OCI-LY3 (cell line): ENCODE results near the gene RERE.

ENCODE experiments used
- H2AFZ ChIP-seq: fragments of 200-600, 300-600 bp; shearing (Covaris generic); 2 replicates; pipeline ENCODE4 v1.6.0; 2014; ENCODE audit warnings: antibody characterized with exemption, low read depth, low read length
- H3K27ac ChIP-seq: fragments of 200-600, 300-600 bp; sonication (generic); 2 replicates; pipeline ENCODE4 v1.5.1; 2014; ENCODE audit warnings: mild to moderate bottlenecking, low read length, moderate library complexity, mixed read lengths
- H3K27me3 ChIP-seq: fragments of 200-600, 300-600 bp; sonication (generic); 2 replicates; pipeline ENCODE4 v1.6.1; 2014; ENCODE audit warnings: low read depth, low read length, mixed read lengths
- H3K36me3 ChIP-seq: fragments of 200-600, 300-600 bp; sonication (generic); replicated peaks from 2 replicates; pipeline ENCODE3; 2014; ENCODE audit warnings: low read depth, low read length, mixed read lengths
- H3K4me1 ChIP-seq: fragments of 300-600, 200-600 bp; sonication (generic); 2 replicates; pipeline ENCODE4 v1.6.1; 2014; ENCODE audit warnings: low read length, mixed read lengths
- H3K4me2 ChIP-seq: fragments of 200-600, 300-600 bp; sonication (generic); 2 replicates; pipeline ENCODE4 v1.6.1; 2014; ENCODE audit warnings: low read length, mixed read lengths
- H3K4me3 ChIP-seq: fragments of 300-600, 200-600 bp; sonication (generic); 2 replicates; pipeline ENCODE4 v1.5.1; 2014; ENCODE audit warnings: antibody characterized with exemption, mild to moderate bottlenecking, low read length, moderate library complexity
- H3K79me2 ChIP-seq: fragments of 300-600, 200-600 bp; shearing (Covaris generic); 2 replicates; pipeline ENCODE4 v1.6.1; 2014; ENCODE audit warnings: mild to moderate bottlenecking, low read length, mixed read lengths
- H3K9ac ChIP-seq: fragments of 300-600, 200-600 bp; shearing (Covaris generic); 2 replicates; pipeline ENCODE4 v1.6.0; 2014; ENCODE audit warnings: mild to moderate bottlenecking, low read length, moderate library complexity
- H3K9me3 ChIP-seq: fragments of 200-600, 300-600 bp; shearing (Covaris generic); 2 replicates; pipeline ENCODE4 v1.6.1; 2014; ENCODE audit warnings: low read length, mixed read lengths; ENCODE audit not compliant: insufficient read depth
- H4K20me1 ChIP-seq: fragments of 200-600, 300-600 bp; sonication (generic); 2 replicates; pipeline ENCODE4 v1.6.1; 2016; ENCODE audit warnings: low read length, mixed read lengths; ENCODE audit not compliant: insufficient read depth
- CTCF ChIP-seq: fragments of 200-600, 300-600 bp; sonication (generic); IDR thresholded peaks from 2 replicates; pipeline ENCODE4 v1.5.1; 2014; ENCODE audit warnings: antibody characterized with exemption, low read length, low read depth
- EZH2phosphoT487 ChIP-seq: fragments of 200-600 bp; shearing (Covaris generic); IDR thresholded peaks from 2 replicates; pipeline ENCODE4 v1.6.1; 2018; ENCODE audit warnings: antibody characterized with exemption, mixed run types, low read depth

RERE gene

DNA sequence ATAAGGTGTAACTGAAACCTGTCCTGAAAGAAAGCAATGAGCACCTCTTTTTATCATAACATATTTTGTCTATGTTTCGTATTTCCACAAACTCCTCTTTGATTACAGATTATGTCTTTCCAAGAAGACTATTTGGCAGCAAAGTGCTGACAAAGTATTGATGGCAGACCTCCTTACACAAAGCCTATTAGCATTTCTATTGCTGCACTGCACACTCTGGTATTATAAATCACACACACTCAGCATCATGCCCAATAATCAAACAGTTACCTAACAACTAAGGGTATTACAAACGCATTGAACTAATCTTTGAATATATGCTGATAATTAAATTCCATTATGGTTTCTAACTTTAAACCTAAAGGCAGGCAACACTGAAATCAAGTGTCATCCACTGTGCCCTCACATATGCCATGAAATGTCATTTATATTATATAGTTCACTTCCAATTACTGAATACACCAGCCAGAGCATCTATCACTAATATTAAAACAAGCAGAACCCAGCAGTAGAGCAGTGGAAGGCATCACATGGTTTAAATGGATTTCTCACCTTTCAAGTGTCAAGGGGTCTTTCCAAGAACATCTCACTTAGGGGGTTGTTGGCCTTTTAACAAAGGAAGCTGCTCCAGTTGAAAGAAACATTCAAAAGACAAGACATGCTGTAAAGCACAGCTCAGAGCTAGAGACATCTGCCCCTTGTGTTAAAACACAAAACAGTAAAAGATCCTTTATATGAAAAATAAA lies 239.1 kb downstream of the RERE start:
- H3K4me1 ChIP-seq = 0 out of 2 replicates have a peak, but pooled peaks cover 4% of the 10 kb centered on the region
- H3K27me3 ChIP-seq = no peaks in the 10 kb centered on the region
- H3K4me3 ChIP-seq = no peak overlapping the region
- H3K4me2 ChIP-seq = no peak overlapping the region
- no peaks in the 10 kb centered on the region for H4K20me1 ChIP-seq
- H3K27ac ChIP-seq = no peak overlapping the region
- no peak overlapping the region for H3K9ac ChIP-seq
- TF ChIP-seq EZH2phosphoT487 (no peak), CTCF (no peak)
- H3K9me3 ChIP-seq = no peaks in the 10 kb centered on the region
- H3K79me2 ChIP-seq = no peaks in the 10 kb centered on the region
- H3K36me3 ChIP-seq = no peaks in the 10 kb centered on the region
- no peak overlapping the region for H2AFZ ChIP-seq

DNA sequence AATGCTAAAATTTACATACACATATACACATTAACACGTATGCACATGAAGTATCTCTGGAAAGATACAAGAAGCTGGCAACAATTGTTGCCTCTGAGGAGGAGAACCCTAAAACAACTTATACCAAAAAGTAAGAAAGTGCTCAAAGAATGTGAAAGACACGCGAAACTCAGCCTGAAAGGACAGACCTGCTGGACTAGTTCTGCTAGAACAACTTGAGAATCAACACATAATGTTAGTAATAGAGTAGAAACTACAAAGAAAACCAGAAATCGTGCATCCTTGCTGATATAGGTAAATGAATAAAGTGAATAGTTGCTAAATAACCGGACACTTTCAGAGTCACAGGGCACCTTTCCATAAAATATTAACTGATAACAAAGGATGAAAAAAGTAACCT lies 242.5 kb downstream of the RERE start:
- Histone ChIP-seq H3K27me3 (no peaks in the 10 kb centered on the region), H3K9me3 (no peaks in the 10 kb centered on the region), H3K27ac (no peak overlapping the region), H3K9ac (no peak overlapping the region), H3K79me2 (no peaks in the 10 kb centered on the region), H2AFZ (no peak overlapping the region), H3K4me2 (no peak overlapping the region), H4K20me1 (no peaks in the 10 kb centered on the region), H3K4me3 (no peak overlapping the region), H3K4me1 (0 out of 2 replicates have a peak, but pooled peaks cover 4% of the 10 kb centered on the region), H3K36me3 (no peaks in the 10 kb centered on the region)
- no peak for TF ChIP-seq EZH2phosphoT487
- no peak for TF ChIP-seq CTCF

DNA sequence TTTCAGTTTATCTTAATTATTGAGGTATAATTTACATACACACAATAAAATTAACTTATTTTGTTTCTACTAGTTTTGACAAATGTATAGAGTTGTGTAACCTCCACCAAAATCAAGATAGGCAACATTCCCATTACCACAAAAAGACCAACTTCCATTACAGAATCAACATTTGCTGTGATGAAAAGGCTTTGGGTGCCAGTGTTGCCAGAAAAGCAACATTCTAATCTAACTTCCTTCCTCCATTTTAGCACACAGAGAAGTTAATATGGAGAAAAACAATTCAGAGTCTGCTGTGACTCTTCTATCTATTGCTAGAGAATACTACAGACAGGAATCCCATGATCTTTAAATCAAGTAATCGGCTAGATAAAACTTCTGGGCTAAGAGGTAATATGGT lies 245.3 kb downstream of the RERE start:
- no peak overlapping the region for H3K9ac ChIP-seq
- H3K27ac ChIP-seq = no peak overlapping the region
- H3K4me3 ChIP-seq = no peak overlapping the region
- no peaks in the 10 kb centered on the region for H3K79me2 ChIP-seq
- no peaks in the 10 kb centered on the region for H3K9me3 ChIP-seq
- H3K27me3 ChIP-seq = no peaks in the 10 kb centered on the region
- TF ChIP-seq CTCF (no peak), EZH2phosphoT487 (no peak)
- no peaks in the 10 kb centered on the region for H3K36me3 ChIP-seq
- H4K20me1 ChIP-seq = no peaks in the 10 kb centered on the region
- no peak overlapping the region for H2AFZ ChIP-seq
- H3K4me2 ChIP-seq = no peak overlapping the region
- H3K4me1 ChIP-seq = 0 out of 2 replicates have a peak, but pooled peaks cover under 1% of the 10 kb centered on the region

DNA sequence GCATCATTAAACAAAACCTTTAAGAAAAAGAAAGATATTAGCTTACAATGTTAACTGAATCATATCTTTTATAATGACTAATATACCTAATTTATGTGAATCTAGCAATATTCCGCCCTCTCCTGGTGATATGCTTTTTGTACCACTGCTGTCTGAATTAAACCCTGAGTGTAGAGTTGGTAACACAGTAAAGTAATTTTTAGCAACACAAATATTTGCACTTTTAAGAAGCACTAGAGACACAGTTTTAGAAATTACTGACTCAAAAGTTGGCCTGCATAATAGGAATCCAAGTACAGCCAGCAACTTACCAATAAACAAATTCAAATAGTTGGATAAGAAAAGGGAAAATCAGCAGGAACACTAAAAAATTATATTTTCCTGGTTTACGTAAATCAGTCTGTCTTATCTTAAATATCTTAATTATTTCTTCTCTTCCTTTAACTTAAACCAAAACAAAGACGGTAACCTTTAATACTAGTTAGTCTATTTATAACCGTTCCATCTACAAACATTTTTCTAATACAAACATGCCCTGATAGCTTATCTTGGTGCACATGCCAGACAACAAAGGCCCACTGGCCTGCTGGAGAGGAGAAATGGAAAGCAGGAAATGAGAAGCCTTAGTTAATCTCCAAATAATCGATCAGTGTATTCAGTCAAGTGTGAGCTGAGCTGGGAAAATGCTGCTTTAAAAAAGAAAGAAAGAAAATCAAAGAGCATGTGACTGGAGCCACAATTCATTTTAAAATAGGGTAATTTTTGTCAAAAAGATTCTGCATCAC lies 246.0 kb downstream of the RERE start:
- Histone ChIP-seq H2AFZ (no peak overlapping the region), H3K4me1 (no peaks in the 10 kb centered on the region)

More for the DNA sequence above, 246.0 kb downstream of the RERE start:
- Histone ChIP-seq H3K4me3 (no peak overlapping the region), H3K36me3 (no peaks in the 10 kb centered on the region), H3K27ac (no peak overlapping the region), H3K4me2 (no peak overlapping the region), H3K9me3 (no peaks in the 10 kb centered on the region), H3K27me3 (no peaks in the 10 kb centered on the region), H4K20me1 (no peaks in the 10 kb centered on the region), H3K9ac (no peak overlapping the region), H3K79me2 (no peaks in the 10 kb centered on the region)
- TF ChIP-seq EZH2phosphoT487 (no peak), CTCF (peak; percentile 45)
